SU-DHL-6 (cell line): ENCODE results near the gene TOR3A.
"Not testable (repeated sequence)": the region's sequence is repeated elsewhere in the genome, so short reads cannot be mapped to it uniquely, and the experiment has no call there.

ENCODE experiments used
- CTCF ChIP-seq: fragments of 200-600 bp; sonication (generic); IDR thresholded peaks from one replicate; pipeline ENCODE4 v1.5.1; 2017; ENCODE audit warnings: antibody characterized with exemption, mild to moderate bottlenecking, low read length, moderate library complexity; ENCODE audit not compliant: insufficient read depth, poor library complexity, severe bottlenecking
- EZH2phosphoT487 ChIP-seq: fragments of 200-600 bp; sonication (generic), shearing (Covaris generic); conservative IDR thresholded peaks from 2 replicates; pipeline ENCODE4 v1.6.1; 2018; ENCODE audit warnings: mild to moderate bottlenecking, antibody characterized with exemption, low read length, moderate library complexity, mixed read lengths

- not testable (repeated sequence) for TF ChIP-seq CTCF, EZH2phosphoT487
Observed at GRCh38 chr1:179135168-179135567, 53.3 kb downstream of the TOR3A start.
